Measurements from ENCODE around the gene NHLRC4.

DNA sequence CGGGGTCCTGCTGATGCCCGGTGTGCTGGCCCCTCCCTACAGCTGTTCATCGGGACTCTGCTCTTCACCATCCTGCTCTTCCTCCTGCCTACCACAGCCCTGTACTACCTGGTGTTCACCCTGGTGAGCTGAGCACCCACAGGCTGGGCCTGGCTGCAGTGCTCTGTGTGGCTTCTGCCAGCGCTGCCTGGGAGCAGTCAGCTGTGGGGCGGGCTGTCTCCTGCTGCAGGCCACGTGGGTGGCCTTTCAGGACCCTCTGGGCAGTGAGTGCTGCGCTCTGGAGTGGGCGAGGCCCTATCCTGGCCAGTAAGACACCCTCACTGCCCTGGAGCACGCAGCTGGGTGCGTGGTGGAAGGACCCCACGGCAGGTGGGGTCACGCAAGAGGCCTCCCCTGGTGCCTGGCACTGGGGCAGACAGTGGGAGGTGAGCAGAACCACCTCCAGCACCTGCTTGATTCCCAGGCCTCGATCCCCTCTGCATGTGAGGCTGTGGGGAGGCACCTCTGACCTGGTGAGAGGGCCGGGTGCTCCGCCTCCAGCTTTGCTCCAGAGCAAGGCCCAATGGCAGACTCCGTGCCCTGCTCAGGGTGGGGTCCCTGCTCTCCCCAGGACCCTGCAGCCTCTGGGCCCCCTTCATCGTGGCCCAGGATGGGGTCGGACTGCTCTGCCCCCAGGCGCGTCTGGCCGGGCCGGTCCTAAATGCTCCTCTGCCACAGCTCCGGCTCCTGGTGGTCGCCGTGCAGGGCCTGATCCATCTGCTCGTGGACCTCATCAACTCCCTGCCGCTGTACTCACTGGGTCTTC is 13.5 kb downstream of the NHLRC4 start:
- TF ChIP-seq YY1 (IDR thresholded peaks at IDR 0.05; ENCODE audit: insufficient read depth, insufficient read length) (no peak), ZNF274 (IDR thresholded peaks at IDR 0.05; ENCODE audit: low read depth, low read length) (no peak)
